HFF-Myc (cell line): ENCODE data around the gene UNC5A.

Experiments
- DNase-seq: peaks from one replicate; pipeline ENCODE4 v3.0.0-alpha.2; 2011; ENCODE audit warnings: low read depth; ENCODE audit errors: extremely low read depth
- H3K4me3 ChIP-seq: replicated peaks from 2 replicates; pipeline ENCODE4 v1.5.1; 2011; ENCODE audit warnings: low read depth, mild to moderate bottlenecking, control low read depth, low read length
- CTCF ChIP-seq: IDR thresholded peaks from 2 replicates; pipeline ENCODE4 v1.5.1; 2012; ENCODE audit warnings: mild to moderate bottlenecking, low read depth, low read length, control low read depth; ENCODE audit errors: missing control alignments

UNC5A gene

DNA sequence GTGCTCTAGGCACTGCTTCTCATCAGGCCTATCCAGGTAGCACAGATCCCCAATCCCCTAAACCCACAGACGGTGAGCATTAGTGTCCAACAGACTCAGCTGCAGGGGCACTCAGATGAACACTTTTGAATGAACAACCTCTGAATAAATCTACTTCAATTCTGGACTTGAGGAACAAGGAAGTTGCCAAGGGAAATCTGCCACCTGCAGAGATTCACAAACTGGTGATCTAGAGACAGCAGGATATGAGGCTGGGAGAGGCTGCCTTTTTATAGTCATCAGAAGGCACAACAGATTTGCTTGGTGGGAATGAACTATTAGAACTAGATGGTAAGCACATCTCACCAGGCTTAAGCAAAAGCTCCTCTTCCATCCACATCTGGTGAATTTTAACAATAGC, 95.8 kb downstream of the UNC5A start:
- H3K4me3 ChIP-seq, result no peak overlapping the region
- DNase-seq, result no peak
- no peak for TF ChIP-seq CTCF

- no peak for DNase-seq
- TF ChIP-seq CTCF, result no peak
Observed at GRCh38 chr5:176906796-176907195, 96.4 kb downstream of the UNC5A start.

DNA sequence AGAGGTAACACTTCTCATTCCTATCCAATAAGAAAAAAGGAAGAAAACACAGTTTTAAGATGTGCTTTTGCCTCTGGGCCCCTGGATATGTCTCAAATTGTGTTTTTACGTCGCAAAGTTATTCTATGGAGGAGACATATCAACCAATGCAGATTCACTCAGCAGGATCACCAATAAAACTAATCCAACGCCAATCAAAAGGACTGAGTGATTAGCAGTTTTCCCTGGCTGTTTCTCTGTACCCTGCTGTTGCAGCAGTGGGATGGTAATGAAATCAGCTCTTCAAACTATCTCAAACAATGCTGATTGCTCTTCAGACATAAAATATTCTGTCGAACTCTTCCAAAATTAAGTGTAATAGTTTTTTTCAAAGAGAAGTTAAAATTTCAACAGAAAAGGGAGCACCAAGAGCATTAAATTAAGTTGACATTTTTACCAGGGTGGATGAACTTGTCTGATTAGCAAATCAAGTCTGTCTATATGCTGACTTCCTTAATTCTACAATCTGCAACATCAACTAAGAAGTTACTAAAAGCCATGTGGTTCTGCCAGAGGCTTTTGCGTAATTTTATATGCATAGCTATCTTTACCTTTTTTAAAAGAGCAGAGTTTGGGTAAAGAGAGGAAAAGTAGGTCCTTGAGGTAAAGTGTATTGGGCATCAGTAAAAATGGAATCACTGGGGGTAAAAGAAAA, 98.5 kb downstream of the UNC5A start:
- DNase-seq, result no peak
- no peak for TF ChIP-seq CTCF

More at GRCh38 chr5:176906796-176907195, 96.4 kb downstream of the UNC5A start:
- H3K4me3 ChIP-seq, result no peak overlapping the region

GRCh38 chr5:176912115-176912514, 101.8 kb downstream of the UNC5A start:
- no peak for TF ChIP-seq CTCF
- no peak overlapping the region for H3K4me3 ChIP-seq
- no peak for DNase-seq

More for the DNA sequence above, 98.5 kb downstream of the UNC5A start:
- no peak overlapping the region for H3K4me3 ChIP-seq

GRCh38 chr5:176915906-176916305, 105.5 kb downstream of the UNC5A start:
- H3K4me3 ChIP-seq, result no peak overlapping the region
- no peak for DNase-seq
- TF ChIP-seq CTCF, result no peak

GRCh38 chr5:176916337-176916736, 106.0 kb downstream of the UNC5A start:
- H3K4me3 ChIP-seq, result no peak overlapping the region
- no peak for DNase-seq
- no peak for TF ChIP-seq CTCF

DNA sequence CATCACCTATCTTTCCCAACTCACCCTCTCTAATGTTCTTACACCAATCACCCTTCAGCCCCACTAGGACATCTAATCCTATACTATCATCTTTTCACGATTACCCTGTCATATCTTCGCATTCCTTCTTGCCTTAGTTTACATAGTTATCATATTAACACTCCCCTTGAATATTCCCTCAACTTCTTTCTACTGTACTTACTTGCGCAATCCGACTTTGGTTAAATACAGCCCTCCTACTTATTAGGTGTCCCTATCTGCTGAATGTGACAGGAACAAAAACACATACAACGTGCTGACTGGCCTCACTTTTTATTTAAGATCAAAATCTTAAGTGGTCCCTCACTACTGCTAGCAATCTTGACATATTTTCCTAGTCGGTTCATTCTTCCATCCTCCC, 108.3 kb downstream of the UNC5A start:
- DNase-seq, result no peak
- no peak overlapping the region for H3K4me3 ChIP-seq
- no peak for TF ChIP-seq CTCF
